ENCODE results near the gene ZGRF1. TPM values are rescaled to one million over a fixed set of nuclear protein-coding genes. Genes with fewer than 3 reads are reported as not detected.
"Not testable (repeated sequence)": the region's sequence is repeated elsewhere in the genome, so short reads cannot be mapped to it uniquely, and the experiment has no call there.

The ZGRF1 gene
- total RNA-seq, 1 donor from 2014 or later, result 31.0 TPM

DNA sequence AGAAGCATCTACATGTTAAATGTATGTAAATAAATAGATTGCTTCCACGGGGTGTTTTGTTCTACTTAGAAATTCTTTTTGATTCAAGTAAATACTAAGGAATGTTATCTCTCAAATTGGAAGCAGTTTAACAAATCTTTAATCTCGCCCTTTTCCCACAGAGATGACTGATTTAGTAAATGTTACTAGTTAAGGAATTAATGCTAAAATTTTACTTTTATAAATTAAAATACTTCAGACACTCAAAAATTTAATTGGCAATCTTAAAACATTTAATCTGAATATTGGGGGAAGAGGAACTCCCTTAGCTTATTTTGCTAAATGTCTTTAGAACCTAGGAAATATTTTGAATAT is 12.3 kb upstream of the ZGRF1 start:
- Mint-ChIP-seq H3K27me3 (ENCODE audit: insufficient read depth) (no peaks in the 10 kb centered on the region), H3K36me3 (ENCODE audit: low read depth) (peaks cover 22% of the 10 kb centered on the region)
- intact Hi-C loops (cut with micrococcal nuclease), result no loop called here

DNA sequence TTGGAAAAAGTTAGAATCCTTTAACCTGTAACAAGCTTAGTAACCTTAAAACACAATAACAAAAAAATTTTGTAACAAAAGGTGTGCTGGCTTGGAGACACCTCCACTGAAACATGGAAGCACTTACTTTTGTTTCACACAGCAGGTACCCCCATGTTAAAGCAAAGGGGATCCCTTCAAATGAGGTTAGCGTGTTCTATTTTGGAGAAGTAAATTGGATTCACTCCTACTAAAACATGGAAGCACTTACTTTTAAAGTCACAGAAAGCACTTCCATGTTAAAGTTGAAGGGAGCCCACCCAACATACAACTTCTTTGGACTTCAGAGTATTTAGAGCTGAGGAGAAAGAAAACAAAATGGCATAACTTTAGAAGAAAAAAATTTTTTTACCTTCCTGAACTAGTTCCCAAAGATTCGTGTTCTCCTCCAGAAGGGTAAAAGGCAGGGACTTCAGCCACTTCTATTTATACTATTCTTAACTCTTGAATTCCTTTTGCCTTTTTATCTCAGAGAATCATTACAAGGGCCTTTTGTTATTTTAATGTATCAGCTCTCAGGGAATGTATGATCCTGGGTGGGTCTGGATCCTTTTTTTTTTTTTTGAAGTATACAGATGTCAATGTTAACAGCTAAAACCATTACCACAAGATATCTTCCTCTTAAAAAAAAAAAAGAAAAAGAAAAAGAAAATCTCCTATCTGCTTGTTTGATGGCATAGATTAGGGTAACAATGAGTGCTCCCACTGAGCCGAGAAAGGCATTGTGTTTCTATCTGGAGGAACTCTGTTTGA is 11.8 kb upstream of the ZGRF1 start:
- intact Hi-C loops (cut with micrococcal nuclease), result no loop called here
- Mint-ChIP-seq H3K4me1 (ENCODE audit: low read depth) (peaks cover 2% of the 10 kb centered on the region), H3K27me3 (ENCODE audit: insufficient read depth) (no peaks in the 10 kb centered on the region), H3K27ac (no peak overlapping the region), H3K36me3 (ENCODE audit: low read depth) (peaks cover 19% of the 10 kb centered on the region), H3K9me3 (no peaks in the 10 kb centered on the region), H3K4me3 (no peak overlapping the region)
- no peak for DNase-seq (ENCODE audit: low spot score)

More for the DNA sequence above, 12.3 kb upstream of the ZGRF1 start:
- no peak overlapping the region for H3K27ac Mint-ChIP-seq
- no peaks in the 10 kb centered on the region for H3K9me3 Mint-ChIP-seq
- H3K4me1 Mint-ChIP-seq (ENCODE audit: low read depth), result no peaks in the 10 kb centered on the region
- no peak for DNase-seq (ENCODE audit: low spot score)
- no peak overlapping the region for H3K4me3 Mint-ChIP-seq

DNA sequence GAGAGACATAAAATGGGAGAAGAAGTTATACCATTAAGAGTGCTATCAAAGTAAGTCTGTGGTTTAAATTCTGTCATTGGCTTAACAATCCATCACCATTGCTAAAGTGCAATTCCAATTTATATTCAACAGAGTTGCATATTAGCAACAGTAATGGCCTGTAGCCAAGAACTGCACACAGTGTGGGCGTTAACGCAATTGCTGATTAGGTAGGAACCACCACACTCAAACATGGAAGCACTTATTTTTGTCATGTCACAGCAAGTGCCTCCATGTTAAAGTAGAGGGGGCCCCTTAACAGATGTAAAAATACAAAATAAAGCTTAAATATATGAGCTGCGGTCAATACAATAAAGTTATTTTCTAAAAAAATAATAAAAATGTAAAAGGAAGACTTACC is 11.1 kb upstream of the ZGRF1 start:
- Mint-ChIP-seq H3K9me3 (no peaks in the 10 kb centered on the region), H3K4me3 (no peak overlapping the region), H3K27ac (no peak overlapping the region), H3K4me1 (ENCODE audit: low read depth) (peaks cover 9% of the 10 kb centered on the region), H3K27me3 (ENCODE audit: insufficient read depth) (no peaks in the 10 kb centered on the region), H3K36me3 (ENCODE audit: low read depth) (peaks cover 19% of the 10 kb centered on the region)
- DNase-seq (ENCODE audit: low spot score), result no peak
- intact Hi-C loops (cut with micrococcal nuclease), result no loop called here

- H3K27me3 Mint-ChIP-seq (ENCODE audit: insufficient read depth), result no peaks in the 10 kb centered on the region
- H3K36me3 Mint-ChIP-seq (ENCODE audit: low read depth), result peaks cover 19% of the 10 kb centered on the region
- peaks cover 13% of the 10 kb centered on the region for H3K4me1 Mint-ChIP-seq (ENCODE audit: low read depth)
- DNase-seq (ENCODE audit: low spot score), result no peak
- intact Hi-C loops (cut with micrococcal nuclease), result no loop called here
- H3K9me3 Mint-ChIP-seq, result no peaks in the 10 kb centered on the region
- no peak overlapping the region for H3K4me3 Mint-ChIP-seq
- H3K27ac Mint-ChIP-seq, result no peak overlapping the region
Observed at GRCh38 chr4:112646632-112647537, 10.2 kb upstream of the ZGRF1 start.

DNA sequence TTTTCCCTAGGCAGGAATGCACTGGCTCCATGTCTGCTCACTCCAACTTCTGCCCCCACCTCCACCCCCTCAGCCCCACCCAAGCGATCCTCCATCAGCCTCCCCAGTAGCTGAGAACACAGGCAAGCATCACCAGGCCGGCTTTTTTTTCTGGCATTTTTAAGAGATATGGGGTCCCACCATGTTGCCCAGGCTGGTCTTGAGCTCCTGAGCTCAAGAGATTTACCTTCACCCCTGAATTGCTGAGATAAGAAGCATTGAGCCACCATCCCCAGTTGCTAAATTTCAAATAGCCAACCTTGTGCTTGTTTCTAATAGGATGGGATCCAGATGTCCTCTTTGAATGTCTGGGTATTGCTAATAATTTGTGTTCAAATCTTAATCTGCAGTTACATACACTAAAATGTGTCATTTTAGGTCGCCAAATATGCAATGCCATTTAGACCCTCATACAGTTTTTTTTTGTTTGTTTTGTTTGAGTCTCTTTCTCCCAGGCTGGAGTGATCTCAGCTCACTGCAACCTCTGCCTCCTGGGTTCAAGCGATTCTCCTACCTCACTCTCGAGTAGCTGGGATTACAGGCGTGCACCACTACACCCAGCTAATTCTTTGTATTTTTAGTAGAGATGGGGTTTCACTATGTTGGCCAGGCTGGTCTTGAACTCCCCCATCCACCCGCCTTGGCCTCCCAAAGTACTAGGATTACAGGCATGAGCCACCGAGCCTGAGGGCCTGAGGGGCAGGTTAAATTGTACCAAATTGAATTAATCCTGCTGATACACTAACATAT is 9.0 kb upstream of the ZGRF1 start:
- intact Hi-C loops (cut with micrococcal nuclease), result no loop called here
- no peak for DNase-seq (ENCODE audit: low spot score)
- Mint-ChIP-seq H3K36me3 (ENCODE audit: low read depth) (peaks cover 21% of the 10 kb centered on the region), H3K27ac (peak overlapping the region; percentile 15), H3K4me1 (ENCODE audit: low read depth) (peaks cover 19% of the 10 kb centered on the region), H3K4me3 (no peak overlapping the region), H3K27me3 (ENCODE audit: insufficient read depth) (no peaks in the 10 kb centered on the region), H3K9me3 (no peaks in the 10 kb centered on the region)

GRCh38 chr4:112644595-112645535 is 8.2 kb upstream of the ZGRF1 start:
- H3K27ac Mint-ChIP-seq; H3K9me3 Mint-ChIP-seq; DNase-seq (ENCODE audit: low spot score); intact Hi-C loops (cut with micrococcal nuclease); H3K27me3 Mint-ChIP-seq (ENCODE audit: insufficient read depth); H3K4me3 Mint-ChIP-seq: not testable (repeated sequence)
- Mint-ChIP-seq H3K4me1 (ENCODE audit: low read depth) (peaks cover 19% of the 10 kb centered on the region), H3K36me3 (ENCODE audit: low read depth) (peaks cover 21% of the 10 kb centered on the region)

DNA sequence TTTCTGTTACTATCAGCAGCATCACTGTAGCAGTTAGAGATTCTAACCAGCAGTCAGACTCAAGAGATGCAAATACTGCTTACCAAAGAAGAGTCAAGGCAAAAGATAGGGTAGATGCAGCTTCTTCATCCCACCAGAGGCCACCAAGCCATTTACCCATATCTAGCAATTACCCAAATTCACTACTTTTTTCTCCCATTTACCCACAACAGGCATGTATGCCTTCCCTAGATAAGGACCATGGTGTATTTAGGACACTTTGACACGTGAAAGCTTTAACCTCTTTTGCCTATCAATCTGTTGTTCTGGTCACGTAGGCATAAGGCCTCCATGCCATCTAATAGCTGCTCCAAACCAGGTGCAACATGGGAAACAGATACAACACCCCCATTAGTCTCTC is 5.8 kb upstream of the ZGRF1 start:
- no peaks in the 10 kb centered on the region for H3K27me3 Mint-ChIP-seq (ENCODE audit: insufficient read depth)

DNA sequence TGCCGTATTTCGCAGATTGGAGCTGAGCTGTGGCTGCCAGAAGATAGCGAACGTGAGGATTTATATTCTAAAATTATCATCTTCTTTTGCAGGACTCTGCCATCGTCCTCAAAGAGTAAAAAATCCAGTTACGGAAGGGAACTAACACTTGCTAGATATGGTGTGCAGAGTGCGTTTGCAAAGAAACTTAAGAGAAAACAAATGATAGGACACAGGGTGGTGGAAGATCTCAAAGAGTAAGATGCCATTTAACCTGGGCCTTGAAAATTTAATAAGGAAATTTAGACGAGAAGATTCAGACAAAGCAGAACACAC is 800 bp upstream of the ZGRF1 start:
- no peak overlapping the region for H3K4me3 Mint-ChIP-seq
- intact Hi-C loops (cut with micrococcal nuclease), result loop anchor here (1.0 to 5.0 kb wide), 9 partner anchors 98 to 835 kb away; partner anchors contain the start of genes AP1AR, FAM241A and NEUROG2
- peaks cover 20% of the 10 kb centered on the region for H3K4me1 Mint-ChIP-seq (ENCODE audit: low read depth)

More for the DNA sequence above, 5.8 kb upstream of the ZGRF1 start:
- intact Hi-C loops (cut with micrococcal nuclease), result no loop called here
- Mint-ChIP-seq H3K27ac (no peak overlapping the region), H3K4me3 (no peak overlapping the region), H3K36me3 (ENCODE audit: low read depth) (peaks cover 19% of the 10 kb centered on the region), H3K9me3 (no peaks in the 10 kb centered on the region), H3K4me1 (ENCODE audit: low read depth) (peaks cover 19% of the 10 kb centered on the region)
- no peak for DNase-seq (ENCODE audit: low spot score)

DNA sequence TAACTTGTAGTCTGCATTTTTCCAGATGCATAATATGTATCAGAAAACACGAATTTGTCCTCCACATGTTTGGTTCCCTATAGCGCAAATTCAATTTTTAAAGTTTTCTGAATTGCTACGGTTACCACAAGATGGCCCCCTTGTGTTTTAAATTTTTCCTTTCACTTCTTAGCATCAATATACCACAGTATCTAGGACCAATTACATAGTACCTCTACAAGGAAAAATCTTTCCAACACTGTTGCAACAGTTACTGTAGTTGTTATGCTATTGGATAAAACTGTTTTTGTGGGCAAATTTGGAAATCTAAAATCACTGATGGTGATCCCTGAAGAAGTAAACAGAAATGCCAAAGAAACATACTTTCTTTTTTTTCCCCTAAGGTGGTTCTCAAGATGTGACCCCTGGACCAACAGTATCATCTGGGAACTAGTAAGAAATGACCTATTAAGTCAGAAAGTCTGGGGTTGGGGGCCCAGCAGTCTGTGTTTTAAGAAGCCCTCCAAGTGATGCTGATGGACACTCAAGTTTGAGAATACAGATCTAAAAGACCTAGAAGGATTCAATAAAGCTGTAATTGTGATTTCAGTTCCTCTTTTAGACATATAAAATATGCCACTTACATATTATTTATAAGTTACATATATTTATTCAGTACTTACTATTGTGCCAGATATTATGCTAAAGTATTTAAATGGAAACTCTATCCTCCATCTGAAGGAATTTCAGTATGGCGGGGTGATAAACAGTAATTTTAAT is 3.1 kb downstream of the ZGRF1 start:
- H3K4me3 Mint-ChIP-seq, result no peak overlapping the region
- no peaks in the 10 kb centered on the region for H3K36me3 Mint-ChIP-seq (ENCODE audit: low read depth)
- peaks cover 9% of the 10 kb centered on the region for H3K4me1 Mint-ChIP-seq (ENCODE audit: low read depth)
- H3K9me3 Mint-ChIP-seq, result no peaks in the 10 kb centered on the region
- H3K27ac Mint-ChIP-seq, result peak overlapping the region; percentile 23
- intact Hi-C loops (cut with micrococcal nuclease), result loop anchor here (1.0 kb wide), 3 partner anchors 129 to 318 kb away; no protein-coding TSS in a partner anchor
- DNase-seq (ENCODE audit: low spot score), result no peak
- no peaks in the 10 kb centered on the region for H3K27me3 Mint-ChIP-seq (ENCODE audit: insufficient read depth)

More for the DNA sequence above, 800 bp upstream of the ZGRF1 start:
- Mint-ChIP-seq H3K9me3 (no peaks in the 10 kb centered on the region), H3K27me3 (ENCODE audit: insufficient read depth) (no peaks in the 10 kb centered on the region), H3K36me3 (ENCODE audit: low read depth) (peaks cover 6% of the 10 kb centered on the region), H3K27ac (no peak overlapping the region)
- no peak for DNase-seq (ENCODE audit: low spot score)

- Mint-ChIP-seq H3K27ac (no peak overlapping the region), H3K27me3 (ENCODE audit: insufficient read depth) (no peaks in the 10 kb centered on the region), H3K36me3 (ENCODE audit: low read depth) (peaks cover 25% of the 10 kb centered on the region), H3K4me3 (no peak overlapping the region), H3K9me3 (peaks cover 7% of the 10 kb centered on the region), H3K4me1 (ENCODE audit: low read depth) (no peaks in the 10 kb centered on the region)
- intact Hi-C loops (cut with micrococcal nuclease), result no loop called here
- DNase-seq (ENCODE audit: low spot score), result no peak
Observed at GRCh38 chr4:112626228-112626627, 10.5 kb downstream of the ZGRF1 start.

GRCh38 chr4:112616984-112617383 is 19.7 kb downstream of the ZGRF1 start:
- H3K27me3 Mint-ChIP-seq (ENCODE audit: insufficient read depth), result no peaks in the 10 kb centered on the region
- no peaks in the 10 kb centered on the region for H3K9me3 Mint-ChIP-seq
- H3K4me1 Mint-ChIP-seq (ENCODE audit: low read depth), result no peaks in the 10 kb centered on the region
- H3K4me3 Mint-ChIP-seq, result no peak overlapping the region
- intact Hi-C loops (cut with micrococcal nuclease), result no loop called here
- no peak overlapping the region for H3K27ac Mint-ChIP-seq
- peaks cover 12% of the 10 kb centered on the region for H3K36me3 Mint-ChIP-seq (ENCODE audit: low read depth)
- no peak for DNase-seq (ENCODE audit: low spot score)
